ENCODE results near the gene USP40.

DNA sequence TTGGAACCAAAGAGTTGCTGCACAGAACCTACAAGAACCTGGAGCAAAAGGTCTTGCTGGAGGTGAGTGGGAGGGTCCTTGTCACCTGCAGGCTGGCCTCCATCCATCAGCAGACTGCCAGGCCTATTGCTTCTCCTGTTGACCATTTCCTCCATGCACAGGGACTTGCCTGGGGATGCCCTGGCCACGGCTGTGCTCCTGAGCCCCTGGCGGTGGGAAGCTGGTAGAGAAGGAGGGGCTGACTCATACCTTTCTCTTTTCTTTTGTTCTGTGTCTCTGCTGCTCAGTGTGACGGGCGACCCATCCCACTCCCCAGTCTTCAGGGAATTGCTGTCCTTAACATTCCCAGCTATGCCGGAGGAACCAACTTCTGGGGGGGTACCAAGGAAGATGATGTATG, 109.6 kb downstream of the USP40 start:
- TF ChIP-seq GFI1B (tag by site-specific recombination; IDR thresholded peaks at IDR 0.05), result no peak
- no peak for TF ChIP-seq ZNF23 (tag by site-specific recombination; IDR thresholded peaks at IDR 0.05; ENCODE audit: borderline replicate concordance)
- TF ChIP-seq, protein P1, sequence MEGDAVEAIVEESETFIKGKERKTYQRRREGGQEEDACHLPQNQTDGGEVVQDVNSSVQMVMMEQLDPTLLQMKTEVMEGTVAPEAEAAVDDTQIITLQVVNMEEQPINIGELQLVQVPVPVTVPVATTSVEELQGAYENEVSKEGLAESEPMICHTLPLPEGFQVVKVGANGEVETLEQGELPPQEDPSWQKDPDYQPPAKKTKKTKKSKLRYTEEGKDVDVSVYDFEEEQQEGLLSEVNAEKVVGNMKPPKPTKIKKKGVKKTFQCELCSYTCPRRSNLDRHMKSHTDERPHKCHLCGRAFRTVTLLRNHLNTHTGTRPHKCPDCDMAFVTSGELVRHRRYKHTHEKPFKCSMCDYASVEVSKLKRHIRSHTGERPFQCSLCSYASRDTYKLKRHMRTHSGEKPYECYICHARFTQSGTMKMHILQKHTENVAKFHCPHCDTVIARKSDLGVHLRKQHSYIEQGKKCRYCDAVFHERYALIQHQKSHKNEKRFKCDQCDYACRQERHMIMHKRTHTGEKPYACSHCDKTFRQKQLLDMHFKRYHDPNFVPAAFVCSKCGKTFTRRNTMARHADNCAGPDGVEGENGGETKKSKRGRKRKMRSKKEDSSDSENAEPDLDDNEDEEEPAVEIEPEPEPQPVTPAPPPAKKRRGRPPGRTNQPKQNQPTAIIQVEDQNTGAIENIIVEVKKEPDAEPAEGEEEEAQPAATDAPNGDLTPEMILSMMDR (tag by site-specific recombination; IDR thresholded peaks at IDR 0.05), result no peak
- TF ChIP-seq ZNF341 (tag by site-specific recombination; IDR thresholded peaks at IDR 0.05; ENCODE audit: low read depth), result no peak
- no peak for TF ChIP-seq ZFP41 (tag by site-specific recombination; IDR thresholded peaks at IDR 0.05; ENCODE audit: borderline replicate concordance)
- TF ChIP-seq ZNF558 (tag by site-specific recombination; IDR thresholded peaks at IDR 0.05), result no peak
- no peak for TF ChIP-seq ZFP3 (tag by site-specific recombination; IDR thresholded peaks at IDR 0.05; ENCODE audit: low read depth)
- no peak for TF ChIP-seq ZBTB21 (tag by site-specific recombination; IDR thresholded peaks at IDR 0.05)
- TF ChIP-seq KLF7 (tag by site-specific recombination; IDR thresholded peaks at IDR 0.05; ENCODE audit: borderline replicate concordance), result no peak

All from HEK293 (cell line).